Superior temporal gyrus (tissue), 1 donor: ENCODE results near the gene SEMA5A.

ENCODE experiments used
- DNase-seq: peaks from one replicate; pipeline ENCODE4 v3.0.0-alpha.2; 2016; ENCODE audit errors: extremely low spot score

SEMA5A gene

GRCh38 chr5:9015260-9015936 lies 530.5 kb downstream of the SEMA5A start:
- DNase-seq, result no peak

DNA sequence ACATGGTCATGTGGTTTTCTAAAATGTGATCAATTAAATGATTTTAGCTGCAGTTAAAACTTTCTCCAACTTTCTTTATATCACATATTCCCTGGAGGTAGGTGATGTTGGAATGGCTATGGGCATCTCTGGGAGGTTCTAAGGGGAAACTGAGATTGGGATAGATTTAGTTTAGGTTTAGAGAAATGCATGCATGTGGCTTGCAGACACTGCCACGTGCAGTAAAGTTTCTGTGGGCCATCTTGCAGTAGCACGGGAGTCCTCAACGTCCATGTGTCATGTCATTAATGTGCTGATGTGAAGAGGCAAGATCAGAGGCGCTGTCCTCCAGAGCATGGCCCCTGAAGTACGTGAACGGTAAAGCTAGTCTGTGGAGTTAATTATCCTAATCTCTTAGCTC lies 532.7 kb downstream of the SEMA5A start:
- DNase-seq, result no peak

- no peak for DNase-seq
Observed at GRCh38 chr5:9009931-9010651, 535.8 kb downstream of the SEMA5A start.

GRCh38 chr5:8997542-8998070 lies 548.3 kb downstream of the SEMA5A start:
- DNase-seq, result no peak

GRCh38 chr5:8993031-8993430 lies 552.8 kb downstream of the SEMA5A start:
- no peak for DNase-seq
